GM12892 (cell line): ENCODE data around the gene SMYD3.

ENCODE experiments used
- POLR2A ChIP-seq: IDR thresholded peaks from 2 replicates; pipeline ENCODE4 v1.6.1; 2011; ENCODE audit warnings: low read depth, low read length, control low read depth
- POLR2AphosphoS5 ChIP-seq: IDR thresholded peaks from 2 replicates; pipeline ENCODE4 v1.6.1; 2011; ENCODE audit warnings: low read depth, low read length, control low read depth
- TAF1 ChIP-seq: IDR thresholded peaks from 2 replicates; pipeline ENCODE4 v1.6.1; 2011; ENCODE audit warnings: low read depth, mild to moderate bottlenecking, control low read depth, low read length, borderline replicate concordance

DNA sequence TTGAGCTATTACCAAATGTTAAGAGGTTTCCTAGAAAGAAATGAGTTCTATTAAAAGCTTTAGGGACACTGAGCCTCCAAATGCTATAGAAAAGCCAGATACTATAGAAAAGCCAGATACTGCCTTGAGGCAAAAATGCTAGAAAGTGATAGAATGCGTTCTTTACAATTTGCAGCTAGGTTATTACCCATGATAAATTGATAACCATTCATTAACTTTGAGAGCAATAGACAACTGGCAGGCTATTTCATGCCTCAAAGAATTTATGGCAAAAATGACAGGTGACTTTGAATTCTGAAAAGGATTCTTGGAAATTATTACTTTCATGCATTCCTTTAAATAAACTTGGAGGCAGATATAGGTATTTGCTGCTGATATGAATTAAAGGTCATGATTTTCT, 51.6 kb downstream of the SMYD3 start:
- no peak for TF ChIP-seq POLR2A
- TF ChIP-seq TAF1 = no peak
- TF ChIP-seq POLR2AphosphoS5 = no peak
